Retinal pigment epithelial cell (primary cell): ENCODE results near the gene FAM50A.

Source experiments
- DNase-seq: peaks from one replicate; pipeline ENCODE4 v3.0.0-alpha.2; 2010; ENCODE audit warnings: low read depth
- H3K4me3 ChIP-seq: 2 replicates; pipeline ENCODE4 v1.5.1; 2011; ENCODE audit warnings: mild to moderate bottlenecking, low read length, control low read depth, moderate library complexity
- CTCF ChIP-seq: conservative IDR thresholded peaks from 2 replicates; pipeline ENCODE4 v1.5.1; 2011; ENCODE audit warnings: low read depth, low read length, control low read depth, inconsistent platforms

FAM50A gene

DNA sequence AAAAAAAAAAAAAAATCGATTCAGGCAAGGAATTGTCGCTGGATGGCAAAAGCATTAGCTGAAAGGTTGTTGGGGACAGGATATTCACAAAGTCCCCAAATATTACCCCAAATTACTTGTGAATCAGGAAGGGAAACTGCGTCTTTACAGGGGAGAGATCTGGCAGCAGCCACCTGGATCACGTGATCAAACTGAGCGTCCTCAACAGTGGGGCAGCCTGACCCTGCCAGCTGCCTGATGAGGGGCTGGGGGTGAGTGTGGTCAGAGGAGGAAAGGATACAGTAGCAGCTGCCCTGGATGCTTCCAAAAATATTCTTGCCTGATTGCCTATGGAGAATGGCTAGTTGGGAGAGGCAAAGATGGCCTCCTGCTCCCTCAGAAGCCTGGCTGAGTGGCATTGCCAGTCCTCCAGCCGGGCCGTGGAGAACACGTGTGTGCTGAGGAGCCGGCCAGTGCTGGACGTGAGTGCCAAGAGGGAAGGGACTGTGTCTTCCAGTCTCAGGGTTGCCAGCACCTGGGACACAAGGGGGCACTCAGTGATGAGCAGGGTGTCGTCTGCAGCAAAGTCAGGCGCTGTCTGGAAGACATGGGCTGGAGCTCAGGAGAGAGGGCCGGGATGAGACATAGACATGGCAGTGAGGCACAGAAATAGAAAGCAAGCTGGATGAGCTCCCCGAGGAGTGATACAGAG lies 38.1 kb downstream of the FAM50A start:
- H3K4me3 ChIP-seq: no peak overlapping the region
- DNase-seq: no peak
- TF ChIP-seq CTCF: no peak

GRCh38 chrX:154482786-154483185 lies 38.8 kb downstream of the FAM50A start:
- TF ChIP-seq CTCF: no peak
- DNase-seq: no peak

GRCh38 chrX:154483325-154483724 lies 39.4 kb downstream of the FAM50A start:
- H3K4me3 ChIP-seq: no peak overlapping the region
- DNase-seq: no peak
- TF ChIP-seq CTCF: no peak

More at GRCh38 chrX:154482786-154483185, 38.8 kb downstream of the FAM50A start:
- no peak overlapping the region for H3K4me3 ChIP-seq

GRCh38 chrX:154484255-154485149 lies 40.6 kb downstream of the FAM50A start:
- DNase-seq: no peak
- H3K4me3 ChIP-seq: no peak overlapping the region
- no peak for TF ChIP-seq CTCF

DNA sequence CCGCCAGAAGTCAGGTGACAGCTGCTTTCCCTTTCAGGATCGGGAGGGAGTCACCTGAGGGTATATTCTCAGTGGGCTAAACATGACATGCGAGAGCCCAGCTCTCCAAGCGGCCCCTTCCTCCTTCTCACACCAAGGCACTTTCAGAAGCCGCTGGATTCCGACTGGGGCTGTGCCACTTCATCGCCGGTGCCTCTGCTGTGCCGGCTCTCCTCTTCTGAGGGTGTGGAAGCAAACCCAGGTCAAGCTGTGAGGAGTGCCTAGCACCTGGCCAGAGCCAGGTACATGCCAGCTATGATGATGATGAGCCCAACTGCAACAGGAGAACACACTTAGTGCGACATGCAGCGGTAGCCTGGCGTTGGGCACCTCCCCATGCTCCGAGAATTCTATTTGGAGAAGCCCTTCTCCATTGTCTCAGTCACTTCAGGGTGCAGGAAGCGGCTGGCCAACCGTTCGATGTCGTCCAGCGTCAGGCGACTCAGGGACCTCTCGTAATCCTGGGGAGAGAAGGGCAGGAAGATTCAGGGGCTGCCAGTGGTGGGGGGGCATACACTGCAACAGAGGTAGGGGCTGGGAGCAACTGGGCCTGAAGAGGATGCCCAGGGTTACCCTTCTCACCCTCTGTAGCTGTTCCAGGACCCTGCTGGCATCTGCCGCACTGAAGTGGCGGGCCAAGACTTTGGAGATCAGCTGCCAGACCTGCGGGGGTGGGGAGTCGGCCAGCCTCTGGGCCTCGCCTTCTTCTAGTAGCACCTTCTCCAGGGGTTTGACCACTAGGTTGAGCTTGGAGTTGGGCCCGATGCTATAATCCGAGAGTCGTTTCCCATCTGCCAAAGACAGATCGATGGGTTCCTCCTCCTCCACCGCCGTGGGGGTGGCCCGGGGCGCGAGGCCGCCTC lies 41.5 kb downstream of the FAM50A start:
- no peak for DNase-seq
- no peak for TF ChIP-seq CTCF
- H3K4me3 ChIP-seq: peak overlapping the region; percentile 47

GRCh38 chrX:154486052-154486395 lies 42.1 kb downstream of the FAM50A start:
- H3K4me3 ChIP-seq: peak overlapping the region; percentile 47
- DNase-seq: no peak
- no peak for TF ChIP-seq CTCF
